ACC112 (cell line): Measurements from ENCODE around the gene AGPAT3.

Experiments
- H2AFZ ChIP-seq: fragments of 200-600 bp; sonication (generic); one replicate; pipeline ENCODE4 v1.6.0; 2017; ENCODE audit warnings: antibody characterized with exemption, low read length; ENCODE audit not compliant: unreplicated experiment
- H3K27ac ChIP-seq: fragments of 200-600 bp; sonication (generic); 2 replicates; pipeline ENCODE4 v1.5.1; 2014; ENCODE audit warnings: low read depth, mild to moderate bottlenecking, antibody characterized with exemption, low read length, moderate library complexity
- H3K27me3 ChIP-seq: fragments of 200-600 bp; sonication (generic); 2 replicates; pipeline ENCODE4 v1.6.1; 2014; ENCODE audit warnings: mild to moderate bottlenecking, antibody characterized with exemption, low read length, moderate library complexity, mixed read lengths; ENCODE audit not compliant: insufficient read depth
- H3K36me3 ChIP-seq: fragments of 200-600 bp; sonication (generic); 2 replicates; pipeline ENCODE4 v1.6.1; 2016; ENCODE audit warnings: mild to moderate bottlenecking, antibody characterized with exemption, low read length, moderate library complexity, mixed read lengths; ENCODE audit not compliant: insufficient read depth
- H3K4me1 ChIP-seq: fragments of 200-600 bp; sonication (generic); one replicate; pipeline ENCODE4 v1.6.1; 2016; ENCODE audit warnings: low read length, mixed read lengths; ENCODE audit not compliant: insufficient read depth, unreplicated experiment, control insufficient read depth
- H3K4me3 ChIP-seq: fragments of 200-600 bp; sonication (generic); 2 replicates; pipeline ENCODE4 v1.5.1; 2014; ENCODE audit warnings: mild to moderate bottlenecking, low read depth, low read length
- H3K79me2 ChIP-seq: fragments of 200-600 bp; sonication (generic); one replicate; pipeline ENCODE4 v1.6.0; 2016; ENCODE audit warnings: low read length; ENCODE audit not compliant: control insufficient read depth, unreplicated experiment, insufficient read depth

AGPAT3 gene

DNA sequence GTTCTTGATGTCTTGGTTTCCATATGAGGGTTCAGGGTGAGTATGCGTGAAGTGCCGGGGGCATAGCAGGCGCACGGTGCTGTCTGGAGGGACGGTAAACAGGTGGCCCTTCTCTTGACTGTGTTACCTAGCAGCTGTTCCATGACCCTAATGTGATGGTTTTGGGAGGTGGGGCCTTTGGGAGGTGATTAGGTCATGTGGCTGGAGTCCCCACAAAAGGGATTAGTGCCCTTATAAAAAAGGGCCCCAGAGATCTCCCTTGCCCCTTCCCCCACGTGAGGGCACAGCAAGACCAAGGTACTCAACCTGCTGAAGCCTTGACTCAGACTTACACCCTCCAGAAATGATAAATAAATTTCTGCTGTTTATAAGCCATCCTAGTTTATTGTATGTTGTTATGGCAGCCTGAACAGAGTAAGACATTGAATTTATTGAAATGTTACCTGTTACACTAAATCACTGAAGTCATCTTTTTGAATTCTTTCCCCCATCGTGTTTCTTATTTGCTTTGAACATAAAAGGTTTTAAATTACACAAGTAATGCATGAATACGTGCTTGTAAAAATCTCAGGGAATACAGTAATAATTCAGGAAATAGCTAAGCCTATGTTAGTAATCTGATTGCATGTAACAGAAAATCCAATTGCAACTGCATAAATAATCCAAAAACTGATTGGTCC lies 162.7 kb downstream of the AGPAT3 start:
- Histone ChIP-seq H3K27ac (no peak overlapping the region), H3K4me1 (peaks cover 19% of the 10 kb centered on the region), H2AFZ (no peak overlapping the region), H3K4me3 (no peak overlapping the region), H3K79me2 (peaks cover 91% of the 10 kb centered on the region), H3K27me3 (no peaks in the 10 kb centered on the region), H3K36me3 (no peaks in the 10 kb centered on the region)

GRCh38 chr21:44028287-44028659 lies 163.2 kb downstream of the AGPAT3 start:
- H2AFZ ChIP-seq: no peak overlapping the region
- no peaks in the 10 kb centered on the region for H3K27me3 ChIP-seq
- H3K4me3 ChIP-seq: no peak overlapping the region
- H3K36me3 ChIP-seq: no peaks in the 10 kb centered on the region
- H3K79me2 ChIP-seq: peaks cover 85% of the 10 kb centered on the region
- H3K27ac ChIP-seq: no peak overlapping the region
- peaks cover 19% of the 10 kb centered on the region for H3K4me1 ChIP-seq

- no peaks in the 10 kb centered on the region for H3K27me3 ChIP-seq
- no peak overlapping the region for H3K27ac ChIP-seq
- no peak overlapping the region for H3K4me3 ChIP-seq
- no peaks in the 10 kb centered on the region for H3K36me3 ChIP-seq
- peaks cover 16% of the 10 kb centered on the region for H3K4me1 ChIP-seq
- no peak overlapping the region for H2AFZ ChIP-seq
- peaks cover 73% of the 10 kb centered on the region for H3K79me2 ChIP-seq
Measured at GRCh38 chr21:44029460-44030087, 164.6 kb downstream of the AGPAT3 start.

- Histone ChIP-seq H3K27ac (no peak overlapping the region), H3K4me3 (no peak overlapping the region), H3K79me2 (peaks cover 27% of the 10 kb centered on the region), H3K36me3 (peaks cover 12% of the 10 kb centered on the region; the same call in 1 of the 2 replicates), H2AFZ (no peak overlapping the region), H3K27me3 (no peaks in the 10 kb centered on the region), H3K4me1 (no peaks in the 10 kb centered on the region)
Measured at GRCh38 chr21:44035244-44035643, 170.2 kb downstream of the AGPAT3 start.
